A673 (cell line): ENCODE measurements around the gene SPEF2. TPM values are rescaled to one million over a fixed set of nuclear protein-coding genes. Genes with fewer than 3 reads are reported as not detected.

Source experiments
- BruUV-seq: library from RNA; stranded (reverse); fragments of 400-500 nt; replicated peaks from 2 replicates; lab custom pipeline; 2021; lab: Mats Ljungman, UMichigan
- CTCF ChIA-PET: fragments of 300-600 bp; sonication (Branson Sonifier 250); formaldehyde crosslinking; loops from one replicate; lab custom pipeline; 2022; ENCODE audit warnings: antibody characterized with exemption; lab: Charles Lee
- POLR2A ChIA-PET: fragments of 300-600 bp; sonication (Branson Sonifier 250); formaldehyde crosslinking; loops from one replicate; lab custom pipeline; 2022; ENCODE audit warnings: antibody characterized with exemption; ENCODE audit not compliant: low non-redundant PET; lab: Charles Lee
- DNase-seq: peaks from one replicate; pipeline ENCODE4 v3.0.0-alpha.2; 2015; ENCODE audit warnings: low spot score
- H3K27ac ChIP-seq: fragments of 200-600 bp; sonication (generic); 2 replicates; pipeline ENCODE4 v1.5.1; 2016; ENCODE audit warnings: mixed run types, low read depth, mild to moderate bottlenecking, mixed read lengths, antibody characterized with exemption, low read length; ENCODE audit not compliant: poor library complexity, severe bottlenecking
- H3K27me3 ChIP-seq: fragments of 200-600 bp; sonication (generic); replicated peaks from 2 replicates; pipeline ENCODE4 v1.6.1; 2017; ENCODE audit warnings: mixed run types, low read depth, mild to moderate bottlenecking, mixed read lengths, antibody characterized with exemption, low read length; ENCODE audit not compliant: insufficient read depth, poor library complexity
- H3K36me3 ChIP-seq: fragments of 200-600 bp; sonication (generic); 2 replicates; pipeline ENCODE4 v1.6.1; 2016; ENCODE audit warnings: mixed run types, mild to moderate bottlenecking, mixed read lengths, antibody characterized with exemption, low read length; ENCODE audit not compliant: insufficient read depth, poor library complexity, severe bottlenecking
- H3K4me1 ChIP-seq: fragments of 200-600 bp; sonication (generic); 2 replicates; pipeline ENCODE4 v1.6.1; 2017; ENCODE audit warnings: mixed run types, mild to moderate bottlenecking, mixed read lengths, antibody characterized with exemption, low read length; ENCODE audit not compliant: insufficient read depth, poor library complexity, severe bottlenecking
- H3K4me3 ChIP-seq: fragments of 200-600 bp; sonication (generic); 2 replicates; pipeline ENCODE4 v1.5.1; 2016; ENCODE audit warnings: low read depth, mixed run types, mild to moderate bottlenecking, mixed read lengths, low read length; ENCODE audit not compliant: poor library complexity, severe bottlenecking
- H3K9me3 ChIP-seq: fragments of 200-600 bp; sonication (generic); 2 replicates; pipeline ENCODE4 v1.6.1; 2016; ENCODE audit warnings: mixed run types, low read depth, mild to moderate bottlenecking, mixed read lengths, antibody characterized with exemption, low read length; ENCODE audit not compliant: poor library complexity, severe bottlenecking
- CTCF ChIP-seq: fragments of 300-800, 200-600 bp; sonication (generic); conservative IDR thresholded peaks from 2 replicates; pipeline ENCODE4 v1.5.1; 2017; ENCODE audit warnings: low read depth, mild to moderate bottlenecking, antibody characterized with exemption, low read length, moderate library complexity, mixed read lengths
- EZH2 ChIP-seq: fragments of 200-600 bp; sonication (generic); IDR thresholded peaks from 2 replicates; pipeline ENCODE4 v1.6.1; 2017; ENCODE audit warnings: borderline replicate concordance, low read depth, mild to moderate bottlenecking, mixed read lengths, antibody characterized with exemption, low read length; ENCODE audit not compliant: poor library complexity, severe bottlenecking
- intact Hi-C: fragments of 100-400 bp; cut with micrococcal nuclease; formaldehyde crosslinking; loops from one replicate; pipeline ENCODE4 v1.10.0; 2022; ENCODE audit not compliant: unreplicated experiment
- total RNA-seq: library from RNA; stranded (reverse); gene quantifications from 2 replicates; pipeline ENCODE4 v1.2.3, GENCODE V29; 2021

SPEF2 gene
- total RNA-seq, 1 experiment from 2014 or later, result 1.5 TPM

DNA sequence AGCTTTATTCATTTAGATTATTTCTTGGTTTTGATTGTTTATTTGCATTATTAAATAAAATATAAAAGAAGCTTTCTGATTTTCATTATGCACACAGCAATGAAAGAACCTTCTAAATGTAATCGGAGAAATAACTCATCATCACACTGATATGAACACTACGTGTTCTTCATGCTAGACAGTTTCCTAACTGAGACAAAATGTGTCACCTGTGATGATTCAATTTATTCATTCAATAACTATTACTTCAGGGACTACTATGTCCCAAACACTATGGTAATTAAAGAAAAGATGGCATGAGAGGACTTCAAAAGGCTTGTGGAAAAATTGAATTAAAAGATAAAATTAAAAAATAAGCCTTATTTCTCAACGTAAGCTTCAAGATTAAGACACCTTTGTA lies 118.1 kb downstream of the SPEF2 start:
- no peaks in the 10 kb centered on the region for H3K27me3 ChIP-seq
- POLR2A ChIA-PET, result no interaction called here
- H3K4me3 ChIP-seq, result no peak overlapping the region
- no peaks in the 10 kb centered on the region for H3K36me3 ChIP-seq
- no TSS peak for BruUV-seq
- no peak for DNase-seq
- no peak overlapping the region for H3K27ac ChIP-seq
- H3K9me3 ChIP-seq, result no peaks in the 10 kb centered on the region
- intact Hi-C loops, result no loop called here
- TF ChIP-seq EZH2, result no peak
- no peak for TF ChIP-seq CTCF
- H3K4me1 ChIP-seq, result no peaks in the 10 kb centered on the region
- CTCF ChIA-PET, result no interaction called here

DNA sequence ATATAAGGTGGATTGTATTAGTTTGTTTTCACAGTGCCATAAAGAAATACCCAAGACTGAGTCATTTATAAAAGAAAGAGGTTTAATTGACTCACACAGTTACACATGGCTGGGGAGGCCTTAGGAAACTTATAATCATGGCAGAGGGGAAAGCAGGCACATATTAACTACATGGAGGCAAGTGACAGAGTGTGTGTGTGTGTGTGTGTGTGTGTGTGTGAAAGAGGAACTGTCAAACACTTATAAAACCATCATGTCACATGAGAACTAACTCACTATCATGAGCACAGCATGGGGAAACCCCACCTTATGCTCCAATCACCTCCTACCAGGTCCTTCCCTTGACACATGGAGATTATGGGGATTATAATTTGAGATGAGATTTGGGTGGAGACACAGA lies 118.6 kb downstream of the SPEF2 start:
- ChIA-PET CTCF (no interaction called here), POLR2A (no interaction called here)
- H3K9me3 ChIP-seq, result no peaks in the 10 kb centered on the region
- no peaks in the 10 kb centered on the region for H3K27me3 ChIP-seq
- H3K36me3 ChIP-seq, result no peaks in the 10 kb centered on the region
- intact Hi-C loops, result no loop called here
- no peak for DNase-seq
- no peak for TF ChIP-seq CTCF
- no peak for TF ChIP-seq EZH2
- no peak overlapping the region for H3K27ac ChIP-seq
- no peaks in the 10 kb centered on the region for H3K4me1 ChIP-seq
- BruUV-seq, result no TSS peak
- no peak overlapping the region for H3K4me3 ChIP-seq

GRCh38 chr5:35741126-35741716 lies 123.6 kb downstream of the SPEF2 start:
- CTCF ChIA-PET, result no interaction called here
- no peak for DNase-seq
- no TSS peak for BruUV-seq

More at GRCh38 chr5:35741126-35741716, 123.6 kb downstream of the SPEF2 start:
- intact Hi-C loops, result no loop called here
- POLR2A ChIA-PET, result no interaction called here
- H3K4me3 ChIP-seq, result no peak overlapping the region
- no peaks in the 10 kb centered on the region for H3K9me3 ChIP-seq
- no peaks in the 10 kb centered on the region for H3K36me3 ChIP-seq
- H3K4me1 ChIP-seq, result no peaks in the 10 kb centered on the region
- H3K27me3 ChIP-seq, result no peaks in the 10 kb centered on the region
- H3K27ac ChIP-seq, result no peak overlapping the region
- TF ChIP-seq CTCF (no peak), EZH2 (no peak)
